H9 (cell line): ENCODE measurements around the gene KLF6. TPM values are rescaled to one million over a fixed set of nuclear protein-coding genes. Genes with fewer than 3 reads are reported as not detected.

Source experiments
- DNase-seq: peaks from one replicate; pipeline ENCODE4 v3.0.0-alpha.2; 2017
- H2AFZ ChIP-seq: one replicate; pipeline ENCODE4 v1.6.1; 2013; ENCODE audit warnings: mild to moderate bottlenecking, low read length, control low read depth, moderate library complexity
- H2AK5ac ChIP-seq: 2 replicates; pipeline ENCODE4 v1.6.1; 2013; ENCODE audit warnings: low read length, control low read depth, mixed read lengths; ENCODE audit not compliant: insufficient read length
- H2BK120ac ChIP-seq: one replicate; pipeline ENCODE4 v1.6.1; 2013; ENCODE audit warnings: low read depth, mild to moderate bottlenecking, low read length, control low read depth, inconsistent platforms; ENCODE audit not compliant: poor library complexity, severe bottlenecking
- H2BK12ac ChIP-seq: 2 replicates; pipeline ENCODE4 v1.6.1; 2013; ENCODE audit warnings: low read length, control low read depth, mixed read lengths, low read depth; ENCODE audit not compliant: insufficient read length
- H2BK15ac ChIP-seq: 2 replicates; pipeline ENCODE4 v1.6.1; 2013; ENCODE audit warnings: low read depth, low read length, control low read depth
- H2BK20ac ChIP-seq: one replicate; pipeline ENCODE4 v1.6.1; 2013; ENCODE audit warnings: low read depth, mild to moderate bottlenecking, low read length, control low read depth, inconsistent platforms; ENCODE audit not compliant: poor library complexity, severe bottlenecking
- H2BK5ac ChIP-seq: 2 replicates; pipeline ENCODE4 v1.6.1; 2013; ENCODE audit warnings: low read length, control low read depth, mixed read lengths; ENCODE audit not compliant: insufficient read length
- H3K14ac ChIP-seq: 2 replicates; pipeline ENCODE4 v1.6.1; 2013; ENCODE audit warnings: low read length, control low read depth; ENCODE audit not compliant: insufficient read depth
- H3K18ac ChIP-seq: 2 replicates; pipeline ENCODE4 v1.6.1; 2013; ENCODE audit warnings: low read depth, mild to moderate bottlenecking, mixed read lengths, low read length, control low read depth; ENCODE audit not compliant: insufficient read length
- H3K23ac ChIP-seq: 2 replicates; pipeline ENCODE4 v1.6.1; 2013; ENCODE audit warnings: low read length, control low read depth, mixed read lengths, low read depth; ENCODE audit not compliant: insufficient read length
- H3K23me2 ChIP-seq: 2 replicates; pipeline ENCODE4 v1.6.1; 2013; ENCODE audit warnings: low read depth, mild to moderate bottlenecking, mixed read lengths, low read length, control low read depth; ENCODE audit not compliant: insufficient read length, poor library complexity, severe bottlenecking
- H3K27ac ChIP-seq: 2 replicates; pipeline ENCODE4 v1.5.1; 2013; ENCODE audit warnings: low read length, control low read depth, mixed read lengths, low read depth; ENCODE audit not compliant: insufficient read length
- H3K27me3 ChIP-seq: 2 replicates; pipeline ENCODE4 v1.6.1; 2013; ENCODE audit warnings: low read length, control low read depth, inconsistent platforms; ENCODE audit not compliant: insufficient read depth
- H3K4ac ChIP-seq: 2 replicates; pipeline ENCODE4 v1.6.1; 2013; ENCODE audit warnings: low read depth, mild to moderate bottlenecking, control low read depth, inconsistent platforms, low read length, moderate library complexity
- H3K4me1 ChIP-seq: 2 replicates; pipeline ENCODE4 v1.6.1; 2013; ENCODE audit warnings: low read length, control low read depth, inconsistent platforms; ENCODE audit not compliant: insufficient read depth
- H3K4me2 ChIP-seq: 2 replicates; pipeline ENCODE4 v1.6.1; 2013; ENCODE audit warnings: low read length, control low read depth, mixed read lengths; ENCODE audit not compliant: insufficient read length, insufficient read depth
- H3K56ac ChIP-seq: 2 replicates; pipeline ENCODE4 v1.6.1; 2013; ENCODE audit warnings: low read depth, mild to moderate bottlenecking, mixed read lengths, low read length, control low read depth; ENCODE audit not compliant: insufficient read length
- H3K79me1 ChIP-seq: 2 replicates; pipeline ENCODE4 v1.6.1; 2013; ENCODE audit warnings: low read depth, mild to moderate bottlenecking, moderate library complexity, low read length, control low read depth, inconsistent platforms; ENCODE audit not compliant: insufficient read depth, poor library complexity, severe bottlenecking
- H3K79me2 ChIP-seq: 2 replicates; pipeline ENCODE4 v1.6.1; 2013; ENCODE audit warnings: low read length, control low read depth, inconsistent platforms; ENCODE audit not compliant: insufficient read depth
- H3K9ac ChIP-seq: 2 replicates; pipeline ENCODE4 v1.6.1; 2013; ENCODE audit warnings: low read length, control low read depth, mixed read lengths; ENCODE audit not compliant: insufficient read length; ENCODE audit errors: extremely low read depth
- H3K9me3 ChIP-seq: one replicate; pipeline ENCODE4 v1.6.1; 2013; ENCODE audit warnings: low read depth, low read length, inconsistent platforms; ENCODE audit not compliant: control insufficient read depth
- H3T11ph ChIP-seq: one replicate; pipeline ENCODE4 v1.6.1; 2013; ENCODE audit warnings: mild to moderate bottlenecking, low read length, control low read depth, inconsistent platforms
- H4K20me1 ChIP-seq: one replicate; pipeline ENCODE4 v1.6.1; 2013; ENCODE audit not compliant: control insufficient read depth, insufficient read length, insufficient read depth
- H4K5ac ChIP-seq: 2 replicates; pipeline ENCODE4 v1.6.1; 2013; ENCODE audit warnings: low read depth, mild to moderate bottlenecking, mixed read lengths, low read length, control low read depth; ENCODE audit not compliant: insufficient read length
- H4K8ac ChIP-seq: replicated peaks from 2 replicates; pipeline ENCODE4 v1.6.1; 2013; ENCODE audit warnings: low read length, control low read depth, mixed read lengths, low read depth; ENCODE audit not compliant: insufficient read length
- H4K91ac ChIP-seq: 2 replicates; pipeline ENCODE4 v1.6.1; 2013; ENCODE audit warnings: low read depth, mild to moderate bottlenecking, moderate library complexity, mixed read lengths, low read length, control low read depth; ENCODE audit not compliant: insufficient read length
- H3K27ac Mint-ChIP-seq, 3 experiments: 2 replicates in 2 of 3; 3 replicates in 1 of 3; pipeline ENCODE4 v1.8.0; 2020 to 2021; ENCODE audit warnings: mixed read lengths in 3 of 3, mild to moderate bottlenecking in 1 of 3, moderate library complexity in 1 of 3
- H3K27me3 Mint-ChIP-seq: 2 replicates; pipeline ENCODE4 v1.8.0; 2021; ENCODE audit warnings: low read depth, mild to moderate bottlenecking, moderate library complexity, mixed read lengths
- H3K36me3 Mint-ChIP-seq, 3 experiments: 2 replicates in 2 of 3; 3 replicates in 1 of 3; pipeline ENCODE4 v1.8.0; 2020 to 2021; ENCODE audit warnings: low read depth in 3 of 3, mixed read lengths in 3 of 3; ENCODE audit not compliant: insufficient read depth in 1 of 3
- H3K4me1 Mint-ChIP-seq, 2 experiments: 2 replicates each; pipeline ENCODE4 v1.8.0; 2020; ENCODE audit warnings: mixed read lengths in 2 of 2
- H3K4me3 Mint-ChIP-seq, 2 experiments: 2 replicates in 1 of 2; 3 replicates in 1 of 2; pipeline ENCODE4 v1.8.0; 2020 to 2021; ENCODE audit warnings: mild to moderate bottlenecking in 2 of 2, mixed read lengths in 2 of 2, moderate library complexity in 1 of 2
- H3K9me3 Mint-ChIP-seq, 2 experiments: 2 replicates in 1 of 2; 3 replicates in 1 of 2; pipeline ENCODE4 v1.8.0; 2020; ENCODE audit warnings: mild to moderate bottlenecking in 2 of 2, mixed read lengths in 2 of 2, moderate library complexity in 1 of 2
- CTCF ChIP-seq: fragments of 200-600 bp; sonication (generic); conservative IDR thresholded peaks from 3 replicates; pipeline ENCODE4 v1.8.0; 2021; ENCODE audit warnings: antibody characterized with exemption, mild to moderate bottlenecking
- WGBS: extraction: QIAGEN DNeasy Blood & Tissue Kit; methylation state at CpG from one replicate; pipeline ENCODE4 v1.1.7; 2013; ENCODE audit warnings: missing lambda C conversion rate, low lambda C conversion rate, mixed read lengths; ENCODE audit not compliant: insufficient read length; ENCODE audit errors: extremely low coverage; 5-methylcytosine and 5-hydroxymethylcytosine counted together
- total RNA-seq: library from RNA; stranded (reverse); gene quantifications from 2 replicates; pipeline ENCODE4 v1.2.1, GENCODE V29; 2021

KLF6 gene
- total RNA-seq, 1 experiment from 2014 or later = 19.3 TPM

- Histone ChIP-seq H2AFZ (no peak overlapping the region), H3K23ac (no peak overlapping the region), H3T11ph (no peak overlapping the region), H3K79me1 (peaks cover 7% of the 10 kb centered on the region), H3K23me2 (peaks cover 13% of the 10 kb centered on the region), H4K91ac (no peak overlapping the region), H3K27me3 (no peaks in the 10 kb centered on the region), H4K20me1 (peaks cover 3% of the 10 kb centered on the region), H4K5ac (no peak overlapping the region), H3K9ac (no peak overlapping the region), H2BK120ac (no peak overlapping the region), H2AK5ac (no peak overlapping the region), H3K18ac (no peak overlapping the region), H2BK20ac (no peak overlapping the region), H3K4me1 (peaks cover 9% of the 10 kb centered on the region; the same call in 1 of the 2 replicates), H2BK15ac (no peak overlapping the region), H3K79me2 (peaks cover 24% of the 10 kb centered on the region; the same call in 1 of the 2 replicates), H3K56ac (no peak overlapping the region), H4K8ac (no peak overlapping the region), H3K27ac (no peak overlapping the region), H3K14ac (no peak overlapping the region), H3K4ac (no peak overlapping the region), H3K9me3 (no peaks in the 10 kb centered on the region), H2BK5ac (no peak overlapping the region), H3K4me2 (no peak overlapping the region), H2BK12ac (no peak overlapping the region)
- no peak overlapping the region for H3K4me3 Mint-ChIP-seq
- no peak for TF ChIP-seq CTCF
- no CpG with 5 or more reads among the region's 3 CpGs for WGBS
- H3K27ac Mint-ChIP-seq = no peak overlapping the region
- peaks cover 62 to 74% (median 63%) of the 10 kb centered on the region in 3 experiments for H3K36me3 Mint-ChIP-seq
- H3K4me1 Mint-ChIP-seq = peaks cover 49 to 52% of the 10 kb centered on the region in 2 experiments
- H3K9me3 Mint-ChIP-seq = no peaks in the 10 kb centered on the region; a peak in 2 of 5 replicates
- H3K27me3 Mint-ChIP-seq = no peaks in the 10 kb centered on the region; the same call in 1 of the 2 replicates
- no peak for DNase-seq
Observed at GRCh38 chr10:3778692-3779157, 6.3 kb downstream of the KLF6 start.
